ENCODE data around the gene CPM.

DNA sequence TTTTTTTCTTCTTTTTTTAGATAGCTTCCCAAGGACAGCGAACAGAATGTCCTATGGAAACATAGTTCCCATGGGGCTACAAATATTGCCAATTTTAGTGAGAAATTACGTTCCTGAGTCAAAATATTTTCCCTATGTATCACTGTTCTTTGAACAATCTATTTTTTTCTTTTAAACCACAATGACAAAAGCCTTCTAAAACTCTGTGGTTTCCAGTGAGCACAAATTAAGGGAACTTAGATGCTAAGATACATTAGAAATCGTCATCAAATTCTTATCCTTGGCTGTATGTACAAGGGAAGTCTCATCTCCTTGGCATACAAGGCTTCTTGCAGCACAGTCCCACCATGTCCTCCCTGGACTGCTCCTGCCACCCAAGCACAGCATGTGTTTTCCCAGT, 17.9 kb downstream of the CPM start:
- TF ChIP-seq, protein P1, sequence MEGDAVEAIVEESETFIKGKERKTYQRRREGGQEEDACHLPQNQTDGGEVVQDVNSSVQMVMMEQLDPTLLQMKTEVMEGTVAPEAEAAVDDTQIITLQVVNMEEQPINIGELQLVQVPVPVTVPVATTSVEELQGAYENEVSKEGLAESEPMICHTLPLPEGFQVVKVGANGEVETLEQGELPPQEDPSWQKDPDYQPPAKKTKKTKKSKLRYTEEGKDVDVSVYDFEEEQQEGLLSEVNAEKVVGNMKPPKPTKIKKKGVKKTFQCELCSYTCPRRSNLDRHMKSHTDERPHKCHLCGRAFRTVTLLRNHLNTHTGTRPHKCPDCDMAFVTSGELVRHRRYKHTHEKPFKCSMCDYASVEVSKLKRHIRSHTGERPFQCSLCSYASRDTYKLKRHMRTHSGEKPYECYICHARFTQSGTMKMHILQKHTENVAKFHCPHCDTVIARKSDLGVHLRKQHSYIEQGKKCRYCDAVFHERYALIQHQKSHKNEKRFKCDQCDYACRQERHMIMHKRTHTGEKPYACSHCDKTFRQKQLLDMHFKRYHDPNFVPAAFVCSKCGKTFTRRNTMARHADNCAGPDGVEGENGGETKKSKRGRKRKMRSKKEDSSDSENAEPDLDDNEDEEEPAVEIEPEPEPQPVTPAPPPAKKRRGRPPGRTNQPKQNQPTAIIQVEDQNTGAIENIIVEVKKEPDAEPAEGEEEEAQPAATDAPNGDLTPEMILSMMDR (IDR thresholded peaks at IDR 0.05; ENCODE audit: low read depth, low read length) = no peak
- TF ChIP-seq POLR2A (IDR thresholded peaks at IDR 0.05; ENCODE audit: extremely low read depth, insufficient read length) = no peak
